Cardiac fibroblast (primary cell): ENCODE data around the gene ABCA12.

ENCODE experiments used
- DNase-seq, 2 donors: peaks; one replicate each; pipeline versions ENCODE4 v3.0.0 to v3.0.0-alpha.2; 2010; ENCODE audit warnings: low read depth in 2 of 2
- H3K4me3 ChIP-seq, 2 donors: replicated peaks in 1 of 2; 1 replicate in 1 of 2; 2 replicates in 1 of 2; pipeline ENCODE4 v1.5.1; 2011; ENCODE audit warnings: low read depth in 2 of 2, low read length in 2 of 2, mild to moderate bottlenecking in 2 of 2, moderate library complexity in 1 of 2
- CTCF ChIP-seq: IDR thresholded peaks from one replicate; pipeline ENCODE4 v1.5.1; 2011; ENCODE audit warnings: low read depth, mild to moderate bottlenecking, low read length, inconsistent platforms

Gene ABCA12

GRCh38 chr2:214946949-214947348 lies 191.5 kb downstream of the ABCA12 start:
- TF ChIP-seq CTCF = no peak
- DNase-seq = no peak
- H3K4me3 ChIP-seq = no peak overlapping the region

DNA sequence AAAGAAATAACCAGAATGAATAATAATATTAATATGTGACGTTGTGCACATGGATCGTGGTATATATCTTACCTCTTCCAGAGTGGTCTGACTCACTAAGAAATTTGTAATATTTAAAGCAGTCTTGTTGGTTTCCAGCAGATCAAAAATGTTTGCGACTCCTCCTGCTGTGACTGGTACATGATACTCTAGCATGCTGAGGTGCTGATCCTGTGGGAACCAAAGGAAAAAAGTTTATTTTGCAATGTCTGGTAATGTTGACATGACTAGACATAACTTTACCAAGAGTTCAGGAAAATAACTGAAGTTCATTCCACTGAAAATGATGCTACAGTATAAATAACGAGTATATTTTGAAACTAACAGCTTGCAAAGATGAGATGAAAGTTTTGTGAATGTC lies 204.4 kb downstream of the ABCA12 start:
- DNase-seq = no peak
- no peak for TF ChIP-seq CTCF
- H3K4me3 ChIP-seq = no peak overlapping the region

- no peak for TF ChIP-seq CTCF
- H3K4me3 ChIP-seq = no peak overlapping the region
- DNase-seq = no peak
Measured at GRCh38 chr2:214904634-214905033, 233.8 kb downstream of the ABCA12 start.

DNA sequence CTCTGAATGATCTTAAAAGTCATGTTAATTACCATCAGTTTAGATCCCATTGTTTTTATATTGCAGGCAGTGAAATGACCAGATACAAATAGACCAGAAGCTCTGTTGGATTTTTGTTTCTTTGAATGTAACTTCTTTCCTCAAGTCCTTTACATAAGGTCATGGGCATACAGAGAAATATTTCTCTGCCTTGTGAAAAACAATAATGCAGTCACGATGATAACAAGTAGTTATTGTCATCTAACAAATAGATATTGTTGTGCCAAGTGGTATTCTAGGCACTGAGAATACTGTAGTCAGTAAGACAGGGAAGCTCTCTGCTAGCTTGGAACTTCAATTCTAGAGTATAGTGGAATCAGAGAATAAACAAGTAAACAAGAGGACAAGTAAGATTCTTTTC lies 234.2 kb downstream of the ABCA12 start:
- DNase-seq = no peak
- no peak for TF ChIP-seq CTCF
- H3K4me3 ChIP-seq = no peak overlapping the region

- no peak for TF ChIP-seq CTCF
- DNase-seq = no peak
- no peak overlapping the region for H3K4me3 ChIP-seq
Measured at GRCh38 chr2:214902286-214902685, 236.1 kb downstream of the ABCA12 start.

DNA sequence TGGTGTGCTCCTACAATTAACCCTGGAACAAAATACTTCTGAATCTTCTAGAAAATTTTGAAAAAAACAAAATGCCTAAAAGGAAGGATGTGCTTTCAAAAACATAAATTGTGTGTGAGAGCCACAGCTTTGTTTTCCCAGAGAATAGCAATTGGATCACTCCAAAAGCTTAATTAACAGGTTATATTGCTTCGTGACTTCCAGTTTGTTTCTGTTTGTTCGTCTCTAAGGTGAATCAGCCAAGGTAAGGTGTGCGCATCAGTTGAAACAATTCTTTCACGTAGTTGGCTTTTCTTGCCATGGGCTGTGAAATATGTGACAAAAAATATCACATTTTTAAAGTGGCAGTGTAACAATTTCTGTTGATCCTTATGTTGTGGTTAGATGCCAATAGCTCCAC lies 238.7 kb downstream of the ABCA12 start:
- no peak overlapping the region for H3K4me3 ChIP-seq
- no peak for TF ChIP-seq CTCF
- DNase-seq = no peak

DNA sequence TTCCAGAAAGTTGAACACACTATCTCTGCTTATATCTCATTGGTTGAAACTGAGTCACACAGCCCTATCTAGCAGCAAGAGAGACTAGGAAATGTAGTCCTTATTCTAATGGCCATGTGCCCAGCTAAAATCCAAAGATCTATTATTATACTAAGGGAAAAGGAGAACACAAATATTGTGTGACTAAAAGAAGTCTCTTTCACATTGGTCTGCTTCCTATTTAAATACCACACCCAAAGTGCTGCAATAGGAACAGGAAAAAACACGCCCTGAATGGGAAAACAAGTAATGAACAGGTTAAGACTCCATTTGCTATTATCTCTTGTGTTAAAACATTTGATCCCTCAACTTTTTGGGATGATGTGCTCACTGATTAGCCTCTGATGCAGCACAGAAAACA lies 242.2 kb downstream of the ABCA12 start:
- DNase-seq = no peak
- no peak for TF ChIP-seq CTCF
- no peak overlapping the region for H3K4me3 ChIP-seq
